IMR-90 (cell line): ENCODE measurements around the gene SIRT2. TPM values are rescaled to one million over a fixed set of nuclear protein-coding genes. Genes with fewer than 3 reads are reported as not detected.
"Not testable (repeated sequence)": the region's sequence is repeated elsewhere in the genome, so short reads cannot be mapped to it uniquely, and the experiment has no call there.

ENCODE experiments used
- ATAC-seq: fragments of 200-7000 bp; cut with Tn5 transposase; 2 replicates; pipeline ENCODE4 v1.9.1; 2020; ENCODE audit warnings: low read depth, mild to moderate bottlenecking, moderate library complexity
- BruUV-seq: library from RNA; stranded (reverse); fragments of 400-500 nt; replicated peaks from 2 replicates; lab custom pipeline; 2021; lab: Mats Ljungman, UMichigan
- CTCF ChIA-PET: fragments of 300-600 bp; formaldehyde crosslinking; extraction: SDS; loops from one replicate; lab custom pipeline; 2021; ENCODE audit warnings: antibody characterized with exemption; lab: Yijun Ruan, JAX
- POLR2A ChIA-PET: fragments of 300-600 bp; sonication (Branson Sonifier 250); formaldehyde crosslinking; loops from one replicate; lab custom pipeline; 2022; ENCODE audit warnings: antibody characterized with exemption; ENCODE audit not compliant: unreplicated experiment; lab: Charles Lee
- DNase-seq: peaks from one replicate; pipeline ENCODE4 v3.0.0; 2013
- H2AFZ ChIP-seq: replicated peaks from 2 replicates; pipeline ENCODE3; 2013; ENCODE audit warnings: low read length, mild to moderate bottlenecking; ENCODE audit not compliant: poor library complexity
- H2AK5ac ChIP-seq: 2 replicates; pipeline ENCODE4 v1.6.1; 2013; ENCODE audit warnings: low read depth, low read length, inconsistent platforms
- H2AK9ac ChIP-seq: replicated peaks from 2 replicates; pipeline ENCODE3; 2013; ENCODE audit warnings: mild to moderate bottlenecking, low read depth, low read length, moderate library complexity; ENCODE audit not compliant: poor library complexity
- H2BK120ac ChIP-seq: 2 replicates; pipeline ENCODE4 v1.6.1; 2013; ENCODE audit warnings: low read depth, low read length, inconsistent platforms
- H2BK15ac ChIP-seq: 3 replicates; pipeline ENCODE4 v1.6.1; 2013; ENCODE audit warnings: low read depth, low read length, inconsistent platforms
- H2BK20ac ChIP-seq: 2 replicates; pipeline ENCODE4 v1.6.1; 2013; ENCODE audit warnings: low read depth, mild to moderate bottlenecking, inconsistent platforms, low read length, moderate library complexity
- H2BK5ac ChIP-seq: 2 replicates; pipeline ENCODE4 v1.6.1; 2013; ENCODE audit warnings: mild to moderate bottlenecking, low read depth, low read length, inconsistent platforms; ENCODE audit not compliant: poor library complexity, severe bottlenecking
- H3K14ac ChIP-seq: replicated peaks from 2 replicates; pipeline ENCODE4 v1.6.1; 2013; ENCODE audit warnings: low read depth, low read length, inconsistent platforms
- H3K18ac ChIP-seq: 2 replicates; pipeline ENCODE4 v1.6.1; 2013; ENCODE audit warnings: low read depth, low read length, control low read depth
- H3K23ac ChIP-seq: 2 replicates; pipeline ENCODE4 v1.6.1; 2013; ENCODE audit warnings: low read depth, low read length, inconsistent platforms
- H3K27ac ChIP-seq: 2 replicates; pipeline ENCODE4 v1.5.1; 2013; ENCODE audit warnings: mild to moderate bottlenecking, control low read depth, low read length; ENCODE audit not compliant: insufficient read depth
- H3K27me3 ChIP-seq: 2 replicates; pipeline ENCODE4 v1.6.1; 2013; ENCODE audit warnings: low read length; ENCODE audit not compliant: control insufficient read depth, insufficient read depth
- H3K36me3 ChIP-seq: 2 replicates; pipeline ENCODE4 v1.6.1; 2013; ENCODE audit warnings: low read length, mixed read lengths; ENCODE audit not compliant: control insufficient read depth, insufficient read depth
- H3K4ac ChIP-seq: 2 replicates; pipeline ENCODE4 v1.6.1; 2013; ENCODE audit warnings: low read depth, low read length, inconsistent platforms
- H3K4me1 ChIP-seq: 2 replicates; pipeline ENCODE4 v1.6.1; 2013; ENCODE audit warnings: low read length, mixed read lengths; ENCODE audit not compliant: control insufficient read depth, insufficient read depth
- H3K4me2 ChIP-seq: 2 replicates; pipeline ENCODE4 v1.6.1; 2013; ENCODE audit warnings: low read depth, mild to moderate bottlenecking, control low read depth, low read length, moderate library complexity
- H3K4me3 ChIP-seq: 2 replicates; pipeline ENCODE4 v1.5.1; 2013; ENCODE audit warnings: low read depth, mild to moderate bottlenecking, control low read depth, low read length, moderate library complexity; ENCODE audit not compliant: insufficient read depth
- H3K56ac ChIP-seq: 2 replicates; pipeline ENCODE4 v1.6.1; 2013; ENCODE audit warnings: low read length, inconsistent platforms; ENCODE audit not compliant: insufficient read depth; ENCODE audit errors: extremely low read depth
- H3K79me1 ChIP-seq, 2 experiments: 2 replicates each; pipeline ENCODE4 v1.6.1; 2013; ENCODE audit warnings: low read length in 2 of 2, inconsistent platforms in 1 of 2, low read depth in 1 of 2
- H3K9ac ChIP-seq: 2 replicates; pipeline ENCODE4 v1.6.1; 2013; ENCODE audit warnings: low read depth, low read length, control low read depth
- H3K9me1 ChIP-seq: 2 replicates; pipeline ENCODE4 v1.6.1; 2013; ENCODE audit warnings: low read length, inconsistent platforms; ENCODE audit not compliant: insufficient read depth
- H3K9me3 ChIP-seq: 2 replicates; pipeline ENCODE4 v1.6.1; 2013; ENCODE audit warnings: low read length; ENCODE audit not compliant: control insufficient read depth, insufficient read depth
- H4K20me1 ChIP-seq: 2 replicates; pipeline ENCODE4 v1.6.1; 2013; ENCODE audit warnings: low read length, inconsistent platforms; ENCODE audit not compliant: insufficient read depth
- H4K5ac ChIP-seq: 2 replicates; pipeline ENCODE4 v1.6.1; 2013; ENCODE audit warnings: mild to moderate bottlenecking, low read depth, low read length, control low read depth
- H4K8ac ChIP-seq, 2 experiments: 2 replicates each; pipeline ENCODE4 v1.6.1; 2013; ENCODE audit warnings: low read depth in 2 of 2, low read length in 2 of 2, control low read depth in 1 of 2, inconsistent platforms in 1 of 2
- H4K91ac ChIP-seq: 2 replicates; pipeline ENCODE4 v1.6.1; 2013; ENCODE audit warnings: low read depth, low read length, inconsistent platforms; ENCODE audit not compliant: insufficient read depth
- CEBPB ChIP-seq: IDR thresholded peaks from 2 replicates; pipeline ENCODE4 v1.6.1; 2012; ENCODE audit warnings: low read depth, low read length, improper control_type of control experiment
- WGBS, 2 experiments: methylation state at CpG; one replicate each; pipeline versions ENCODE4 v1.1.5 to v1.1.7; 2013; ENCODE audit warnings: missing lambda C conversion rate in 2 of 2; ENCODE audit not compliant: insufficient read length in 1 of 2; ENCODE audit errors: extremely low coverage in 2 of 2; 5-methylcytosine and 5-hydroxymethylcytosine counted together
- dilution Hi-C: fragments of 300-500 bp; cut with HindIII; formaldehyde crosslinking; loops from one replicate; pipeline ENCODE4 v1.14.3; 2018; ENCODE audit warnings: low sequenced_read_pairs; ENCODE audit not compliant: unreplicated experiment
- in situ Hi-C: fragments of 300-500 bp; cut with MboI; formaldehyde crosslinking; loops from 3 replicates; pipeline ENCODE4 v1.14.3; 2019; ENCODE audit warnings: low sequenced_read_pairs, inconsistent platforms, mixed read lengths
- intact Hi-C: fragments of 100-400 bp; cut with micrococcal nuclease; formaldehyde crosslinking; loops from 2 replicates; pipeline ENCODE4 v1.10.0; 2022
- polyA plus RNA-seq, 3 experiments: library from polyadenylated mRNA; depleted of rRNA; stranded (reverse); fragments of >200 nt; gene quantifications; 2 replicates each; pipeline ENCODE4 v1.2.3, GENCODE V29; 2012; ENCODE audit warnings: low replicate concordance in 1 of 3
- total RNA-seq: library from RNA; depleted of rRNA; stranded (reverse); fragments of >200 nt; gene quantifications from 2 replicates; pipeline ENCODE4 v1.2.3, GENCODE V29; 2012; rRNA removed

Gene SIRT2
- total and polyA plus RNA-seq, 2 of the 4 experiments (the other 2 are of a cell fraction) = 43.0 to 50.0 TPM

- H2AK9ac ChIP-seq, H3K27ac ChIP-seq, H3K27me3 ChIP-seq, dilution Hi-C loops, H4K91ac ChIP-seq, H2BK20ac ChIP-seq, intact Hi-C loops, ATAC-seq, H2AFZ ChIP-seq, H3K23ac ChIP-seq, in situ Hi-C loops, H3K4me2 ChIP-seq, H3K14ac ChIP-seq, H3K4me3 ChIP-seq, H4K5ac ChIP-seq, H4K20me1 ChIP-seq, H2BK15ac ChIP-seq, H2BK120ac ChIP-seq, H3K9ac ChIP-seq, H3K36me3 ChIP-seq, H3K18ac ChIP-seq, H3K56ac ChIP-seq, H3K9me1 ChIP-seq, H3K9me3 ChIP-seq, BruUV-seq, CTCF ChIA-PET: not testable (repeated sequence)
- peak overlapping the region; percentile 45 for H2BK5ac ChIP-seq
- whole genome bisulfite sequencing, 2 experiments = no CpG with 5 or more reads among the region's 7 CpGs
- peak overlapping the region; percentile 57 for H2AK5ac ChIP-seq
- peak overlapping the region; percentile 55; the same call in 1 of the 2 replicates for H3K4ac ChIP-seq
- H3K4me1 ChIP-seq = peaks cover 13% of the 10 kb centered on the region
- peak; percentile 23 for DNase-seq
- H4K8ac ChIP-seq = peak overlapping the region in 1 of 2 experiments; percentile 38; a peak in 1 of 4 replicates
- H3K79me1 ChIP-seq = peaks cover 0 to 33% of the 10 kb centered on the region in 2 experiments; a peak in 2 of 4 replicates
- POLR2A ChIA-PET = interaction anchor here (0.6 kb wide), 1 partner anchor 9 kb away, joined by 3 read pairs; no protein-coding TSS in a partner anchor
- TF ChIP-seq CEBPB = peak; percentile 84
These were observed 70.2 kb downstream of the SIRT2 start for GRCh38 chr19:38829203-38829602.

Other genes with a start within 250 kb of the SIRT2 start
- gene CAPN12, start 155.1 kb downstream of the SIRT2 start, total RNA-seq = 0.18 TPM in 1 of 2 replicates, not detected in the other
- 0.97 and 0.99 TPM in 2 replicates for gene CAPN12, start 155.1 kb downstream of the SIRT2 start, polyA plus RNA-seq (2012; rRNA removed)
- not detected in 2 replicates for gene LGALS7, start 126.1 kb downstream of the SIRT2 start, total RNA-seq
- not detected in 2 replicates for gene LGALS7, start 126.1 kb downstream of the SIRT2 start, polyA plus RNA-seq (2012; rRNA removed)
- gene LGALS7B, start 110.4 kb downstream of the SIRT2 start, total RNA-seq = not detected in 2 replicates
- gene LGALS7B, start 110.4 kb downstream of the SIRT2 start, polyA plus RNA-seq (2012; rRNA removed) = not detected in 2 replicates
- not detected in 2 replicates for gene LGALS4, start 86.7 kb downstream of the SIRT2 start, total RNA-seq
- gene LGALS4, start 86.7 kb downstream of the SIRT2 start, polyA plus RNA-seq (2012; rRNA removed) = 0.10 and 0.29 TPM in 2 replicates
- gene ECH1, start 67.8 kb downstream of the SIRT2 start, total RNA-seq = 15.0 and 15.6 TPM in 2 replicates
- gene ECH1, start 67.8 kb downstream of the SIRT2 start, polyA plus RNA-seq (2012; rRNA removed) = 62.1 and 62.3 TPM in 2 replicates
- gene HNRNPL, start 49.6 kb downstream of the SIRT2 start, total RNA-seq = 316 and 429 TPM in 2 replicates
- gene HNRNPL, start 49.6 kb downstream of the SIRT2 start, polyA plus RNA-seq (2012; rRNA removed) = 277 and 280 TPM in 2 replicates
- gene RINL, start 21.3 kb downstream of the SIRT2 start, total RNA-seq = 0.72 and 0.83 TPM in 2 replicates
- 1.2 and 1.9 TPM in 2 replicates for gene RINL, start 21.3 kb downstream of the SIRT2 start, polyA plus RNA-seq (2012; rRNA removed)
- gene NFKBIB, start 351 bp upstream of the SIRT2 start, total RNA-seq = 6.4 and 7.5 TPM in 2 replicates
- 25.5 and 36.2 TPM in 2 replicates for gene NFKBIB, start 351 bp upstream of the SIRT2 start, polyA plus RNA-seq (2012; rRNA removed)
- not detected in 2 replicates for gene CCER2, start 12.6 kb upstream of the SIRT2 start, total RNA-seq
- gene CCER2, start 12.6 kb upstream of the SIRT2 start, polyA plus RNA-seq (2012; rRNA removed) = 0.19 and 0.22 TPM in 2 replicates
- 8.3 and 10.8 TPM in 2 replicates for gene SARS2, start 31.1 kb upstream of the SIRT2 start, total RNA-seq
- 33.4 and 40.3 TPM in 2 replicates for gene SARS2, start 31.1 kb upstream of the SIRT2 start, polyA plus RNA-seq (2012; rRNA removed)
- gene MRPS12, start 31.3 kb upstream of the SIRT2 start, total RNA-seq = 26.4 and 26.7 TPM in 2 replicates
- gene MRPS12, start 31.3 kb upstream of the SIRT2 start, polyA plus RNA-seq (2012; rRNA removed) = 75.4 and 97.4 TPM in 2 replicates
- 10.8 and 11.9 TPM in 2 replicates for gene FBXO17, start 76.1 kb upstream of the SIRT2 start, total RNA-seq
- gene FBXO17, start 76.1 kb upstream of the SIRT2 start, polyA plus RNA-seq (2012; rRNA removed) = 20.7 and 22.6 TPM in 2 replicates
- gene FBXO27, start 132.9 kb upstream of the SIRT2 start, total RNA-seq = under 0.01 and 0.18 TPM in 2 replicates
- 0.50 and 0.57 TPM in 2 replicates for gene FBXO27, start 132.9 kb upstream of the SIRT2 start, polyA plus RNA-seq (2012; rRNA removed)
- gene ACP7, start 184.8 kb upstream of the SIRT2 start, total RNA-seq = not detected in 2 replicates
- gene ACP7, start 184.8 kb upstream of the SIRT2 start, polyA plus RNA-seq (2012; rRNA removed) = not detected in 2 replicates
- 2.0 and 2.8 TPM in 2 replicates for gene PAK4, start 226.2 kb upstream of the SIRT2 start, total RNA-seq
- gene PAK4, start 226.2 kb upstream of the SIRT2 start, polyA plus RNA-seq (2012; rRNA removed) = 27.2 and 35.5 TPM in 2 replicates